HG02970 (cell line): ENCODE data around the gene RHPN2.

Experiments used
- ATAC-seq: cut with Tn5 transposase; IDR thresholded peaks from one replicate; pipeline ENCODE4 v1.9.1; 2021; ENCODE audit warnings: mild to moderate bottlenecking, moderate library complexity, moderate number of reproducible peaks; ENCODE audit not compliant: unreplicated experiment, low FRiP score

The RHPN2 gene

GRCh38 chr19:33064792-33065550 is at the start of gene RHPN2:
Gene RHPN2 (minus strand): TSS chr19:33064888. CDS start chr19:33064852, 36 bp downstream.
- peak; percentile 48 for ATAC-seq

- no peak for ATAC-seq
Measured at GRCh38 chr19:33114312-33114711, 49.6 kb upstream of the RHPN2 start.

- ATAC-seq: no peak
Measured at GRCh38 chr19:33111587-33111986, 46.9 kb upstream of the RHPN2 start.

- ATAC-seq: no peak
Measured at GRCh38 chr19:33110137-33110910, 45.6 kb upstream of the RHPN2 start.

GRCh38 chr19:33108161-33108560 is 43.5 kb upstream of the RHPN2 start:
- ATAC-seq: no peak

- no peak for ATAC-seq
Measured at GRCh38 chr19:33102893-33103292, 38.2 kb upstream of the RHPN2 start.

- no peak for ATAC-seq
Measured at GRCh38 chr19:33100894-33101644, 36.4 kb upstream of the RHPN2 start.

GRCh38 chr19:33098055-33098534 is 33.4 kb upstream of the RHPN2 start:
- no peak for ATAC-seq

GRCh38 chr19:33096005-33096404 is 31.3 kb upstream of the RHPN2 start:
- ATAC-seq: no peak

- ATAC-seq: no peak
Measured at GRCh38 chr19:33094436-33095067, 29.9 kb upstream of the RHPN2 start.

GRCh38 chr19:33093420-33094210 is 28.9 kb upstream of the RHPN2 start:
- no peak for ATAC-seq

GRCh38 chr19:33090179-33090578 is 25.5 kb upstream of the RHPN2 start:
- ATAC-seq: no peak

- ATAC-seq: no peak
Measured at GRCh38 chr19:33089010-33089409, 24.3 kb upstream of the RHPN2 start.

GRCh38 chr19:33086955-33087354 is 22.3 kb upstream of the RHPN2 start:
- no peak for ATAC-seq

- no peak for ATAC-seq
Measured at GRCh38 chr19:33085570-33086128, 21.0 kb upstream of the RHPN2 start.

- peak; percentile 89 for ATAC-seq
Measured at GRCh38 chr19:33080761-33081681, 16.3 kb upstream of the RHPN2 start, which contains the start of gene GPATCH1. Gene GPATCH1 (plus strand): TSS chr19:33081181. CDS start chr19:33081194, 13 bp downstream.

GRCh38 chr19:33075519-33075918 is 10.8 kb upstream of the RHPN2 start:
- no peak for ATAC-seq

GRCh38 chr19:33071887-33072286 is 7.2 kb upstream of the RHPN2 start:
- no peak for ATAC-seq
